GM21526 (cell line): Measurements from ENCODE around the gene AAK1.
"Not testable (repeated sequence)": the region's sequence is repeated elsewhere in the genome, so short reads cannot be mapped to it uniquely, and the experiment has no call there.

Source experiments
- ATAC-seq: cut with Tn5 transposase; IDR thresholded peaks from one replicate; pipeline ENCODE4 v1.9.1; 2021; ENCODE audit warnings: moderate library complexity; ENCODE audit not compliant: unreplicated experiment, low FRiP score

The AAK1 gene

GRCh38 chr2:69660637-69661036, 17.1 kb upstream of the AAK1 start:
- ATAC-seq = no peak

DNA sequence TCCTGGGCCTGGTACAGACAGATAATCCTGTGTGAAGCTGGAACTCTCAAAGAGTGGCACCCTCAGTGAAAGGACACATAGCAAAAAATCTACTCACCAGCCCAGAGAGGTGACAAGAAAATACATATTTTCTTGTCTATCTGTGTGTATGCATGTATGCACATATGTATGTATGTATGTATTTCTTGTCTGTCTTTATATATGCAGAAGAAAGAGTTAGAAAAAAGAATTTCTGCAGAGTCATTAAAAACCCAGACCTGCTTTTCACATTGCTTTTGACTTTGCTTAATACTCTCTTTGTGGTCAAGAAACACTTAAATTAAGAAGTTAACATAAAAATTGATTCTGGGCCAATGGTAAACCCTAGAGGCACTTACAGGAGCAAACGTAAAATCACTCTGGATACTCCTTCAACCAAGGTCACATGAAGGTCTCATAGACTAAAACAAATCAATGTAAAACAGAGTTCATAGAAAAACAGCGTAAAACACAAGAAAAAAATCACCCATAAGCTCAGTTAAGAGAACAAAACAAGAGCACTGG, 16.5 kb upstream of the AAK1 start:
- no peak for ATAC-seq

- ATAC-seq = no peak
These were observed 15.8 kb upstream of the AAK1 start for GRCh38 chr2:69659349-69659748.

DNA sequence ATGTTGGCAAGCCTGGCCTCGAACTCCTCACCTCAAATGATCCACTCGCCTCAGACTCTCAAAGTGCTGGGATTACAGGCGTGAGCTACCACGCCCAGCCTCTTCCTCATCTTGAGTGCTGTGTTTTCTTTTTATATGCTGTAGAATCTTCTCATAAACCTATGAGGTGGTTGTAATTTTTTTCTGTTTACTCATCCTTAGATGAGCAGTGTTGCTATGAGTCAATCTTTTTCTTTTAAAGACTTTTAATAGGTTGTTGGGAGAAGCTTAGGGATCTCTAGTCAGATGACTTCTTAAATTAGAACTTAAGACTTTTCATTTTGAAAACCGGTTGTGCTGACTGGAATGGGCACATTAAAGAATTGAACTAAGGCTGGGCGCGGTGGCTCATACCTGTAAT, 8.7 kb upstream of the AAK1 start:
- no peak for ATAC-seq

- ATAC-seq = not testable (repeated sequence)
These were observed 3.7 kb upstream of the AAK1 start for GRCh38 chr2:69647196-69647595.

GRCh38 chr2:69646714-69647113, 3.2 kb upstream of the AAK1 start:
- no peak for ATAC-seq

GRCh38 chr2:69645921-69646320, 2.4 kb upstream of the AAK1 start:
- no peak for ATAC-seq

- no peak for ATAC-seq
These were observed 1.5 kb upstream of the AAK1 start for GRCh38 chr2:69645031-69645431.

DNA sequence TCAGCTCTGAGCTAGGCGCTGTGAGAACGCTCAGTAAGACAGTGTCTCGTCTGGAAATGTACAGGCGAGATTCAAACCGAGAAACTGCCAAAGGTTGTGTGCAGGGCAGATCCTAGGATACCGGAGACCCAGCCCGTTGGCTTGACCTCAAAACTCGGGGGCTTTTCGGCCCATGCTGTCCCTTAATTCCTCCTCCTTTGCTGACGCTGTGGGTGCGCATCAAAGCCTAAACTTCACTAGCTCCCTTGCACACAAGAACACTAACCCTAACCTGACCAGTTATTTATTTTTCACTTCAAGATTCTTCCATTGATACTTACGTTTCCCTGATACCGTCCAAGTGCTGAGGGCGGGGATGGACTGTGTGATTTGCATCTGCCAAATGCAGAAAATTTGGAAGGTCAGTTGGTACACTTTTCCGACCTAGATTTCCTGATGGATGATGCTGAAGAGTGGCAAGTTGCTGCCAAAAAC, 1.0 kb upstream of the AAK1 start:
- no peak for ATAC-seq

DNA sequence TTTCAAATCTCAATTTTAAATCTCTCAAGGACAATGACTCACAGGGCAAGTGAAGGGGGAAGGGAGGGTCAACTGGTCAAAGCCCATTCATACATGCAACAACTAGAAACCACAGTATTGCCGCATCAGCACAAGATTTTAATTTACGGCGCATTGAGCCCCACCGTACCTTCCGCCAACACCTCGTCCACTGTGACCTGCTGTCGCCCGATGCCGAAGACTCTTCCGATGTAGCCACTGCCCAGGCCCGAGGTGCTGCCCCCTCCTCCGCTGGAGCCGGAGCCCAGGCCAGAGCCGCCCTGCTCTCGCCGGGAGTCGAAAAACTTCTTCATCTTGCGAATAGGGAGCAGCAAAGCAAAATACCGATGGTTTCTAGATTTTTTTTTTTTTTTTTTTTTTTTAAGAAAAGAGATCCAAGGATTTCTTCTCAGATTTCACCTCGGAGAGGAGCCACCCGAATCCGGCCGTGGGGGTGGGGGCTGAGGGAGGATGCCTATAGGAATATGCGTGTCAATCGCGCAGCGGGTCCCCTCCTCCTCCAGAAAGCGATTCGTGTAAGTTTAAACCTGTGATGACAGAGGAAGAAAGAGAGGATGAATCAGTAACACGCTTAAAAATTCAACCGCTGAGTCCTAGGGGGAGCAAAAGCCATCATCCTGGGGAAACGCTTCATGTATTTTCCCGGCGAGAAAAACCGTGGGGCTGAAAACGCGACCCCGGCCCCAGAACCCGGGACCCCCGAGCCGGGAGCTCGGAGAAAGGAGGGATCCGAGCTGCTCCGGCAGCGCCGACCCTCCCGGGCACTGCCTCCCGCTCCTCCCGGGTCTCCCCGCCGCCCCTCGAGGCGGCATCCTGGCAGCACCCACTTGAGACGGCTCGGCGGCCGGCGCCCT, 584 bp downstream of the AAK1 start:
- no peak for ATAC-seq

GRCh38 chr2:69641887-69642708, 1.4 kb downstream of the AAK1 start:
- no peak for ATAC-seq

DNA sequence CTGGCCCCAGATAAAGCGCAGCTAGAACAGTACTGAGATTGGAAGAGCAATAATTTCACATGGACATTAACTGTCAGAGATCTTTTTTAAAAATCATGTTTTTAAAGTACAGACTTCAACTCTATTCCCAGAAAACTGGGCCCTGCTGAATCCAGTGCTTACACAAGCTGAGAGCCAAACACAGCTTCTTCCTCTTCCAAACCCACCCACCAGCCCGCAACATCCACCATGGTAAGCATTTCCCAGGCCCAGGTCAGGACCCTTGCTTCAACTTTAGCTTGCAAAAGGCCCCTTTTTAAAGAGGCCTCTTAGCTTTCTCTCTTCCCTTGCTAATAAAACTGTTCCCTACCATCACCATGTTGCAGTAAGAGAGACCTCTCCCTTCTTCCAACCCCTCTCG, 2.1 kb downstream of the AAK1 start:
- ATAC-seq = no peak

DNA sequence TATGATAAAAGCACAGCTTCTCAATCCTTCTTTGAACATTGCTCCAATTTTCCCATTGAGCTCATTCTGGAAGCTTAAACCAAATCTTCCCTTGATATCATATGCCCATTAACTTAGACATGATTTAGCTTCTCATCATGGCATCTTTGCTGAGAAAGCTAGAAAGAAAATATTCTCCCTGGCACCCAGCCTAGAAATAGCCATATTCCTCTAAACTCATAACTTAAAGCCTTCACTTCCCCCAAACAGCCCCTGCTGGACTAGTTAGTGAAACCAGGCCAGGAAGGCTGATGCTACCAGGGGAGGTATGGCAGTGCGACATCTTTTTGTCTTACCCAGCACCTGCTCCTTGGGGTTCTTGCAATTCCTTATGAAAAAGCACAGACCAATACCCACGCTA, 4.3 kb downstream of the AAK1 start:
- ATAC-seq = no peak

DNA sequence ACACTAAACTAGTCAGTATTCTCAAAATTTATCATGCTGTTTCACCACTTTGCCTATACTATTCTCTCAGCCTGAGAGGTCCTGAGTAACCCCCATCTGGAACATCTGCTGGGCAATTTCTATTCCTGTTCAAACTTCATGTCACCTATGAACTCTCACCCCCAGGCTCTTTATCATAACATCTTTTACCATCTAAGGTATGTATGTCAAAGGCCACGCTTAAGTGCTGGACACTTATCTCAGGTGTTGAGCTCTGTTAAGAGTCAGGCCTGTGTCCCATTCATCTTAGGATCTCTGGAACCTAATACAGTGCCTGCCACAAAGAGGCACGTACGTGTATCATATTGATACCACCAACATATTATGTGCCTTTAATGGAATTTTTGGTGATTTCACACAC, 4.9 kb downstream of the AAK1 start:
- no peak for ATAC-seq

DNA sequence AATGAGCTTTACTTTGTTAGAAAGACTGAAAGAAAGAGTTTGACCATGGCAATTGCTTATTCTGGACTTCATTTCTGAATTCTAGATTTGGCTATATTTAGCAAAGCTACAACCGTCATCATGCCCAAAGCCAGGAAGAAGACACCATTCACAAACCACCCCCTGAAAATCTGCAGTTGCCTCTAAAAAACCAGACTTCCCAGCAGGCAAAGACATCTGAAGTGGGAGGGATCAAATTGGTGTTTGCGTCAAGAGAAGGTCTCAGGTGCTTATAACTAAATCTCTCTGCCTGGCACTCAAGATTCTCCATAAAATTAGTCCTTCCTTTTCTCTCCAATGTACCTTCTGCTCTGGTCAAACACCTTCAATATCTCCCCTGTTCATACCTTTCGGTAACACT, 5.6 kb downstream of the AAK1 start:
- no peak for ATAC-seq

GRCh38 chr2:69636395-69636794, 7.1 kb downstream of the AAK1 start:
- ATAC-seq = no peak

GRCh38 chr2:69635432-69635831, 8.1 kb downstream of the AAK1 start:
- ATAC-seq = no peak

GRCh38 chr2:69634196-69634821, 9.2 kb downstream of the AAK1 start:
- no peak for ATAC-seq

DNA sequence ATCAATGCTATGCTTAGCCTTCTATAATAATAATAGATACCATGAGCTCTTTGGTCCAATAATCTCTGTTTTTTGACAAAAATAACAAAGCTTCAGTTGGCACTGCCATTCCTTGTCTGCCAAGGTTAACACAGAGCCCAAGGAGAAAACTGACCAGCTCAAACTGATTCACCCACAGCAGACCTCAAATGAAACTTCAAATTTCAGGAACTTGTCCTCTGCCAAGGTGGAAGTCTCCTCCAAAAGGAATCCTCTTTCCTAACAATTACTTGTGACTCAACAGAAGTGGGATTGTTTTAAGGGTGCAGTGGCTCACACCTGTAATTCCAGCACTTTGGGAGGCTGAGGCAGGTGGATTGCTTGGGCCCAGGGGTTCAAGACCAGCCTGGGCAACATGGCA, 12.1 kb downstream of the AAK1 start:
- ATAC-seq = no peak

- ATAC-seq = no peak
These were observed 13.5 kb downstream of the AAK1 start for GRCh38 chr2:69629921-69630608.
